Dermis blood vessel endothelial cell (primary cell): ENCODE data around the gene ATF6B. TPM values are rescaled to one million over a fixed set of nuclear protein-coding genes. Genes with fewer than 3 reads are reported as not detected.
"Not testable (repeated sequence)": the region's sequence is repeated elsewhere in the genome, so short reads cannot be mapped to it uniquely, and the experiment has no call there.

ENCODE experiments used
- DNase-seq: peaks from one replicate; pipeline ENCODE4 v3.0.0; 2010
- total RNA-seq: library from RNA; depleted of rRNA; stranded (reverse); fragments of >200 nt; gene quantifications from 2 replicates; pipeline ENCODE4 v1.2.3, GENCODE V29; 2014

ATF6B gene
- total RNA-seq, 1 donor from 2014 or later, result 13.4 TPM

DNA sequence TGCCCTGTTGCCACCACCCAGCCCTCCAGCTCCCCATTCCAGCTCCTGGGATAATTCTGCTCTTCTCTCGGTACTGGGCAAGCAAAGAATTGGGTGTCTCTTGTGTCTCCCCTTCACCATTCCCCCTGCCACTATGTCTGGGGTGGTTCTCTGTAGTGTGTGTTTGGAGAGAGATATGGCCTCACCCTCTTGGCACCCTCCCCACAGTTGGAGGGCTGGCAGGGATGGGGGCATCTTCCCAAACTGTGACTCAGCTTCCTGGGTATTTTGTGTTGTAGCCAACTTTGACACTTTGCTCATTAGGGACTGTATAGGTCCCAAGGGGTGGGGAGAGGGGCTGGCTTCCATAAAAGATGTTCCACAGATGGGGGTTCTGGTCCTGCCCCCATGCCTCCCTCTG lies 20.6 kb downstream of the ATF6B start:
- no peak for DNase-seq

DNA sequence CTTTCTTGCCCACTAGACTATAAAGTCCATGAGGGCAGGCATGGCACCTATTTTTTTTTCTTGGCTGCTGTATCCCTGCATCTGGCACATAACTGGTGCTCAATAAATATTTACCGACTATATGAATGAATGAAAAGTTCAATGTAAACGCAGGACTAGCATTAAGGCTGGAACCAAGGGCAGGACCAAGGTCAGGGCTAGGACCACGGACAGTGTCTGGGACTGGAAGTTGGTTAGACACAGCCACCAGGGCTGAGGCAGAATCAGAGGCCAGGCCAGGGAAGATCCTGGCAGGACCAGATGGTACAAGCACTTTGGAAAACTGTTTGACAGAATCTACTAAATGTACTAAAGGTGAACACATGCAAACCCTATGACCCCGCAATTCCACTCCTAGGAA lies 22.6 kb downstream of the ATF6B start:
- DNase-seq, result peak; percentile 45

DNA sequence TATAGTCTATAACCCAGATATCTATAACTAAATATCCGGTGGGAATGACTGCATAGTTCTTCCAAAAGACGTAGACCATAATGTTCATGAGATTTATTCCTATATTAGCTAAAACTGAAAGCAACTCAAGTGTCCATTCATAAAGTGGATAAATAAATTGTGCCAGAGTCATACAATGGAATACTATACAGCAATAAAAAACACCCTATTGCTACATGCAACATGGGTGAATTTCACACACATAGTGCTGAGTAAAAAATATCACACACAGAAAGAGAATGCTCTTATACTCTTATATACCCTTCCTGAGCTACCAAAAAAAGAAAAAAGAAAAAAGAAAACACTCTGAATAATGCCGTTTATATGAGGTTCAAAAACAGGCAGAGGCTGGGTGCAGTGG lies 25.8 kb downstream of the ATF6B start:
- DNase-seq, result no peak

DNA sequence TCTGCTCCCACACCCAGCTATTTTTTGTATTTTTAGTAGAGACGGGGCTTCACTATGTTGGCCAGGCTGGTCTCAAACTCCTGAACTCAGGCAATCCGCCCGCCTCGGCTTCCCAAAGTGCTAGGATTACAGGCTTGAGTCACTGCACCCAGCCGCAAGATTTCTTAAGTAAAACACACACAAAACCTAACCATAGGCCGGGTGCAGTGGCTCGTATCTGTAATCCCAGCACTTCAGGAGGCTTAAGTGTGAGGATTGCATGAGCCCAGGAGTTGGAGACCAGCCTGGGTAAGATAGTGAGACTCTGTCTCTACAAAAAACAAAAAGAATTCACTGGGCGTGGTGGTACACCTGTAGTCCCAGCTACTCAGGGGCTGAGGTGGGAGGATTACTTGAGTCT lies 27.8 kb downstream of the ATF6B start:
- DNase-seq, result not testable (repeated sequence)

DNA sequence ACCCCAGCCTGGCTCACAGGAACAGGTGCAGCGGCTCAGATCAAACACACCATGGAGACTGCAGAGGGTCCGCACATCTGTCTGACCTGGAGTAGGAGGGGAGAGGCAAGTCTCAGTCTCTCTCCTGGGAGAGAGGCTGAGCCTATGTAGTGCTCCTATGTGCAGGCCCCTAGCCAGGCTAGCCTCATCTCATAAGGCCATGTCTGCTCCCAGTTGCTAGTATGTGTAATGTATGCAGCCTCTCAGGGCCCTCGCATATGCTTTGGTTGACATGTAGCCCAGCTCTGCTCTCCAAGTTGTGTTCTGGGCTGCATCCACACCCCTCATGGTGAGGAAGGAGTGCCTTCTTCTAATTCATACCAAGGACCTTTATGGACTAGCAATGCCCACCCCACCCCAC lies 30.7 kb downstream of the ATF6B start:
- no peak for DNase-seq

DNA sequence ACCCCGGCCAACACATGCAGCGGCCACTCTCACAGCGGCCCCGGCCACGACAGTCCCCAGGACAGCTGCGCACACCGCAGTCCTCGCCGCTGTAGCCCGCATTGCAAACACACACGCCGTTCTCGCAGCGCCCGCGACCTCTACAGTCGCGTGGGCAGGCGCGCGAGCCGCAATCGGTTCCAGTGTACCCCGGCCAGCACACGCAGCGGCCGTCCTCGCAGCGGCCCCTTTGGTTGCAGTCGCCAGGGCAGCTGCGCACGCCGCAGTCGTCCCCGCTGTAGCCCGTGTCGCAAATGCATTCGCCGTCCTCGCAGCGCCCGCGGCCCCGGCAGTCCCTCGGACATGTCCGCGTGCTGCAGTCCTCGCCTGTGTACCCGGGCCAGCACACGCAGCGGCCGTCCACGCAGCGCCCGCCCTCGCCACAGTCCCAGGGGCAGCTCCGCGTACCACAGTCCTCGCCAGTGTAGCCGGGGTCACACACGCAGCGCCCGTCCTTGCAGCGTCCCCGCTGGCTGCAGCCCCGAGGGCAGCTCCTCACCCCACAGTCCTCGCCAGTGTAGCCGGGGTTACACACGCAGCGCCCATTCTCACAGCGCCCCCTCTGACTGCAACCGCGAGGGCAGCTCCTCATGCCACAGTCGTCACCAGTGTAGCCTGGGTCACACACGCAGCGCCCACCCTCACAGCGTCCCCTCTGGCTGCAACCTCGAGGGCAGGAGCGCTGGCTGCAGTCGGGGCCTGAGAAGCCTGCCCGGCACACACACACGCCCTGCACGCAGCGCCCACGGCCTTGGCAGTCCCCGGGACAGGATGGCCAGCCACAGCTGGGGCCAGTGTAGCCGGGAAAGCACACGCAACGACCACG lies 31.4 kb downstream of the ATF6B start:
- no peak for DNase-seq

DNA sequence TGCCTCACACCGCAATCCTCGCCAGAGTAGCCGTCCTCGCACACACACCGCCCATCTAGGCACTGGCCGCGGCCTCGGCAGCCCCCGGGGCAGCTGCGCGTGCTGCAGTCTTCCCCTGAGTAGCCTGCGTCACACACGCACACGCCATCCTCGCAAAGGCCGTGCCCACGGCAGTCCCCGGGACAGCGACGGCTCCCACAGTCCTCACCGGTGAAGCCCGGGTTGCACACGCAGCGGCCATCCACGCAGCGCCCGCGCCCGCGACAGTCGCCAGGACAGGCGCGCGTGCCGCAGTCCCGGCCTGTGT lies 32.0 kb downstream of the ATF6B start:
- DNase-seq, result no peak

DNA sequence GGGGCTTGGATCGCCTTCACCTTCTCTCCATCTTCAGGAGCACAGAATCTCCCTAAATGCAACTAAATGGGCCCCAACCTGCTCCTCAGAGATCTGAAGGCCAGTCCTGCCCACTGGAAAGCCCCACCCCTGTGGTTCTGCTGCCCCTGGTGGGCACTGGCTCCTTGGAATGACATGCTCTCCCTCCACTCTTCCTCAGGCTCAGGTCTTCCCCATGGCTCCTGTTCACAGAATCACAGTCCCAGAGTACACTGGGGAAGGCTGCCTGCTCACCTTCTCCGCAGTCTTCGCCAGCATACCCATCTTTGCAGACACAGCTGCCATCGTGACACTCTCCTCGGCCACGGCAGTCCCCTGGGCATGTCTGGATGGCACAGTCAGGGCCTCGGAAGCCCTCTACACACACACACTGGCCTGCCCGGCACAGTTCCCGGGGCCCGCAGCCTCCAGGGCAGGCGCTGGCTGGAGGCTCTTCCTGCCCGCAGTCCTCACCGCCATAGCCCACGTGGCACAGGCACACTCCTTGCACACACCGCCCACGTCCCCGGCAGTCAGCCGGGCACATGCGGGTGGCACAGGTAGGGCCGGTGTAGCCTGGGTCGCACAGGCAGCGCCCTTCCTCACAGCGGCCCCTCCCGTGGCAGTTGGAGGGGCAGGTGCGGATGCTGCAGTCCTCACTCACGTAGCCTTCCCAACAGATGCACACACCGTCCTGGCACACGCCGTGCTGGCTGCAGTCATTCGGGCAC lies 32.5 kb downstream of the ATF6B start:
- no peak for DNase-seq

DNA sequence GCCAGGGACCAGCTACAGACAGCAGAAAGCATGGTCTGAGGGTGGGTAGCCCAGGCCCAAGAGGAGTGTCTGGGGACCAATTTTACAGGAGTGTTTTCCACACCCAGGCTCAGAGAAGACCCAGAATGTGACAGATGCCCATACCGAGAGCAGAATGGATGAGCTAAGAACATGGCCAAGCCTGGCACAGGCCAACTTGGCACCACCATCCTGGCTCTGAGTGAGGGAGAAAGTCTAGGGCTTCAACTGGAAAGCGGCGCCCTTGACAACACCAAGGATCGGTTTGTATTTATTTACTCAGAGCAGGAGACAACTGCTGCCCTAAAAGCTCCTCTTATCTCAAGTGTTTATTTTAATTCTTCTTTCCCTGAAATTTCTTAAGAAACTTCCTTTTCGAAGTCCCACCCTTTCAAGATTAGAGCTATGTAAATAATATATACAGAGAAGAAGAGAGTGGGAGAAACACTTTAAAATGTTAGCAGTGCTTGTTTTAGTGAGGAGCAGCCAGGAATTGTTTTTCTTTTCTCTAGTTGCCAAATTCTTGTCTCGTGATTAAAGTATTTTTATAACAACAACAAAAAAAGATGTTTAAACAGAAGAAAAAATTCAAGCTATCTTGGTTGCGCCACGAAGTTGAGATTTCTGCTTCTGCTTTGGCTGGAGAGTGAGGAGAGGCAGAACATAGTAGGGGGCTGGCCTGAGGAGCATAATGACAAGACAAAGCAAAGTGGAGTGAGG lies 35.1 kb downstream of the ATF6B start:
- no peak for DNase-seq

DNA sequence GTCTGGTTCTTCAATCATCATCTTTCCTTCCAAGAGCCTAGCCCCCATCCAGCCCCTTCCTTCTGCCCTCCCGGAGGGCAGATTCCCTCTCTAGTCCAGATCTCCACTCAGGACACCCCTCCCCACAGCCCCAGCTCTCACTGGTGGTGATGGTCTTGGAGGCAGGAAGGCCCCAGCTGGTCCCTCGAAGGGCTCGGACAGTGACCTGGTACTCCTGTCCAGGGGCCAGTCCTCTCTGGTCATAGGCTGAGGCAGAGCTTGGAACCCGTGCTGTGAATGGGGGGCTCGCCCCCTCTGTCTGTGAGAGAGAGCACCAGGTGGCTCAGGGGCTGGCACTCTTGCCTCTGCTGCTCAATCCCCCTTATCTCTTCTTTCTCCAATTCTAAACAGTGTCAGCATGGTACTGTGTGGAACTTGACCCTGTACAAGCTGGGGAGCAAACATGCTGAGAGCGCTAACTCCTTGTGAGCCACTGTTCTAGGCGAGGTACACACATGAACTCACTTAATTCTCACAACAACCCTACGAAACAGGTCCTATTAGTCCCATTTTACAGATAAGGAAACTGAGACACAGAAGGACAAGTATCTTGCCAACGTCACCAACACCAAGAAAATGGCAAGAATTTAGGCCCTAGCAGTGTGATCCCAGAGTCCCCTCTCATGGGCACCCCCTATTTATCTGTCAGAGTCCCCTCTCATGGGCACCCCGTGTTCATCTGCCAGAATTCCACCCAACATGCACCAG lies 38.8 kb downstream of the ATF6B start:
- DNase-seq, result no peak

DNA sequence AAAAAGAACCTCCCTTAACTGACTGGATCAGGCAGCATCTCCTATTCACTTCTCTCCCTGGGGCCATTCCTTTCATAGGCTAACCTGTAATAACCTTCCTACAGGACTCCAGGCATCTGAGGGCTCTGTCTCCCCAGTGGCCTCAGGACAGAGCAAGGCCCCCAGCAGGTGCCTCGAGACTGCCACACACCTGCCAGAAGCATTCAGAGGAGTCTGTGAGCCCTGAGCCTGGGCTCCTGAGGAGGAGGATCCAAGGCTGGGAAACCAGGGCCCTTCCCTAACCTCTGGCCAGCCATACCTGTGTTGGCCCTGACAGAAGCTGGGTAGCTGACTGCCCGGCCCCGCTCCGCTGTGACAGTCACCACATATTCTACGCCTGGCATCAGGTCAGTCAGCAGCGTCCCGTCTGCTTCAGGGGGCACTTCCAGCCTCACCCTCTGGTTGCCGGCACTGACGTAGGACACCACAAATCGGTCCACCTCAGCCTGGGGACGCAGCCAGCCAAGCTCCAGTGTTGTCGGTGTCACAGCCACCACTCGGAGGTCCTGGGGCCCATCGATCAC lies 39.5 kb downstream of the ATF6B start:
- DNase-seq, result no peak

DNA sequence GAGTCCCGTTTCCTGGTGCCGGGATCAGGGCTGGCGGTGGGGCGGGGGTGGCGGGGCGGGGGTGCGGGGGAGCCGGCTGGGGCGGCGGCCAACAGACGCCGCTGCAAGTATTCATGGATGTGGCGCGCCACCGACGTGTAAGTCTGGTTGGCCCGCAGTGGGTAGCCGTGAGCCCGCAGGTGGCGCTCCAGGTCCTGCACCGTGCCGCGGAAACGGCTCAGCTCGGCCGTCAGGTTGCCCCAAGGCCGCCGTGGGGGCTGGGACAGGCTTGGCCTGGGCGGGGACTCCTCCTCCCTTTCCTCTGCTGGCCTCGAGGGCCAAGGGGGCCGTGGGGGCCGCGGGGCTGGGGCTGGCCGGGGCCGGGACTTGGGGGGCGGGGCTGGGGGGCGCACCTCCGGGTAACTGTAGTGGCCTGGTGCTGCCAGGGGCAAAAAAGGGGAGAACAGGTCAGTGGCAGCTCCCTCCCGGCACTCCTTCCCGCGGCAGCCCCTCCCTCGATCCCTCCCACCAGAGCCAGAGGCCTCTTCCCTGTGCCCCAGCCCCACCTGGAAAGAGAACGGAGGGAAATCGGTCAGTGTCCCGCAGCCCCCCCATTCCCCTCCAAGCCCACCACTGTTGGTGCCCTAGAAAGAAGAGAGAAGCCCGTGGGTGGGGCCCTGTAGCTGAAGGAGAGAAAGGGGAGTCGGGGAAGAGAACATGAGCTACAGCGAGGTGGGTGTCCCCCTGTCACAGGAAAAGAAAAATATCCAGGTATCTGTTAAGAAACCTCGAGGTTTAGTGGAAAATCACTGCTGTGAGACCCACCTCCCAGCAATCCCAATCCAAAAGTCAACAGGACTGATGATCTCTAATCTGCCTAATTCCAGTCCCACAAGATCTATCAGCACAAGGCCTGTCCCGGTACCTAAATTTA lies 40.2 kb downstream of the ATF6B start:
- peak; percentile 88 for DNase-seq

DNA sequence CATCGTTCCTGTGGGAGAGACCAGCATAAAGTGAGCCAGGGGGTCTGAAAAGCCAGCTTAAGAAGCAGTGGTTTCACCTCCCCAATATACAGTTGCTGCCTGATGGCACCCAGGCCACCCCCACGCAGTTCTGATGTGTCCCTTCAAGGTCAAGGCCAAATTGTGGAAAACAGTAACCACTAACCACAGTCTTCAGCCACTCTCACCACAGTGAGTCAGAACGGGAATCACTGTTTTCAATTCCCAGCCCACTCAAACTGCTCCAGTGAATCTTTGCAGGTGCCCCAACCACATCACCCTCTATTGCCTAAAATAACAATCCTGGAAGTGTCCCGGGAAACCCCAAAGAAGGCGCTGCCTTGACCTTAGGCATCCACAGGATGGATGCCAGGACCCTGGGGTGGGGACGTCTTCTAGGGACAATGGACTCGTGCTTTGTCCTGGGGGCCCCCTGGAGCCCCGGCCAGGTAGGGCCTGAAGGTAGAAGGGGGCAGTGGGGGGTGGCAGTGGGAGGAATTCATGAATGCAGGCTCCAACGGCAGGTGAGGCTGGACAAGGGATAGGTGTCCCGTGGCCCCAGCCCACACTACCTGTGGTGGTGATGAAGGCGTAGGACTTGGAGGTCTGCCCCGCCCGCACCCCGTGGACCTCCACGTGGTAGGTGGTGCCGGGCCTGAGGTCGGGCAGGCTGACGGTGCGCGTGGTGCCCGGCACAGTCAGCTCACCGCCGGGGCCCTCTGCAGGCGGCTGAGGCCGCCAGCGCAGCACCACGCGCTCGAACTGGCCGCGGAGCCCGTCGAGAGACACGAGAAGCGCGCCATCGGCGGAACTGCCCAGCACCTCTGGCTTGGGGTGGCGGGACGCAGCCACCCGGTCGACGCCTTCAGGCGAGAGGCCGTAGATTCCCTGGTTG lies 41.1 kb downstream of the ATF6B start:
- peak; percentile 21 for DNase-seq

DNA sequence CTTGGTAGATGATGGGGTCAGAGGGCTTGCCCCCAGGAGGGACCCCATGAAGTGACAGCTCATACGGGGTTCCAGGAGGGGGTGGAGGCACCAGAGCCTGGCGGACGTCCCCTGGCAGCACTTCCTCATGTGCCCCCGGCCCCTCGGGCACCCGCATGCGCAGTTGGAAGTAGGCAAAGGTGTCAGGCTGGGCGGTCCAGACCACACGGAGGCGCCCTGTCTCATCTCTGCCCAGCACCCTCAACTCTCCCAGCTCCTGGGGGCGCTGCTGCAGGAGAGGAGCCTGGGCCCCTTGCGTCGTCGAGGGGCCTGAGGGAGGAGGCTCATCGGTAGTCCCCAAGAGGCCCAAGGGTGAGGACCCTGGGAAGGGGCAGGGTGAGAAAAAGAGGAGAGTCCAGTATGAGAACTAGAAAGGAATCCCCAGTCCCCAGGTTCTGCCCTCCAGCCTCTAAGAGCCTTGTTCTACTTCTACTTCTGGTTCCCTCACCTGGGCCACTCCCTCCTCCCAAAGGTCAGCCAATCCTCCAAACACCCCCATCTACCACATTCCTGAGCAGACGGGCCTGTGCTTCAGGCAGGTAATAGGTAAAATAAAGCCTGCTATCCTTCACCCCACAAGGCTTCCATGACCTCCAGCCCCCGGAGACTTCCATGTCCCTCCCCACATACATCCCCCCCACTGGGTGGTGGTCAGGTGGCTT lies 42.1 kb downstream of the ATF6B start:
- DNase-seq, result no peak

DNA sequence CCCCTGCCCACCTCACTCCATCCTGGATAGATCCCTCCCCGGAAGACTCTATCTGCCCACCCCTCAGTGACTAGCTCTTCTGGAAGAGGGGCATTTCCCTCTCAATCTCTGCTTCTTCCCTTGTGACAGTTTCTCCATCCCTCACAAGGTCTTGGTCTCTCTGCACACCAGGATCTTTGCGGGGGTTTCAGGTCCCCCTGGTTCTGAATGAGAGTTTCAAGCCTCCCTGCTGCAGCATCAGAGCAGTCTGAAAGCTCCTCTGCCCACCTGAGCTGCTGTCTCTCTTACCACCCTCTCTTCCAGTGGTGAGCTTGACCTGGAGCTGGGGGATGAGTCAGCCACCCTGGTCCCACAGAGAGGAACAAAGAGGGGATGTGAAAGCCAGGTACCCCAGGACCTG lies 43.3 kb downstream of the ATF6B start:
- DNase-seq, result no peak

DNA sequence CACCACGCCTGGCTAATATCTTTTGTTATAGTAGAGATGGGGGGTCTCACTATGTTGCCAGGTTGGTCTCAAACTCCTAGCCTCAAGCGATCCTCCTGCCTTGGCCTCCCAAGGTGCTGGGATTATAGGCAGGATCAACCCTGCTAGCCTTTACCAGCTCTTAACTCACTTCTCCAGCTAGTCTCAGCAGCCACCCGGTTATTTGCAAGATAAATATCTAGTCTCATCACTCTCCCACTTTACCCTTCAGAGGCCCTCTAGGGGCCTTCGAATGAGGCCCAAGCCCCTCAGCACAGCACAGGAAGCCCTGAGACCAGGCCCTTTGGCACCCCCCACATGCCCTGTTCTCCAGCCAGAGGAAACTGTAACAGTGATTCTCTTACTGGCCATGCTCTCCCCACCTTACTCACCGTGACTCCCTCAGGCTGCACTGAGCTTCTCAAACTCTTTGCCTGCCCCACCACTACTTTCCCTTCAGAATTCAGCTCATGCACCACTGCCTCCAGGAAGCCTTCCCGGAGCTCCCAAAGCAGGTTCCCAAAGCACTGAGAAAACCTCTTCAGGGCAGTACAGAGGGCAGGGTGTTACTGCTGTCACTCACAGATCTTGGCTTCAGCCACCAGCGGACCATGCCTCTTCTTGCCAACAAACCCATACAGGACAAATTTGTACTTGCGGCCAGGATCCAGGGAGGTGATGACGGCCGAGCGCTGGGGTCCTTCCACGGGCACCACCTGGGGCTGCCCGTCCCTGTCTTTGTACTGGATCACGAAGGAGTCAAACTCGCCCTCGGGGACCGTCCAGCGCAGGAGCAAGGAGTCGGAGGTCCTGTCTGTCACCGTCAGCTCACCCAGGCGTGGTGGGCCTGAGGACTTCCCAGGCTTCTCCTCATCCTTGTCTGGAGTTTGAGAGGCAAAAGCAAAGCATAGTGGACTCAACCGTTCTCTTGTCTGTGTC lies 44.0 kb downstream of the ATF6B start:
- DNase-seq, result no peak

DNA sequence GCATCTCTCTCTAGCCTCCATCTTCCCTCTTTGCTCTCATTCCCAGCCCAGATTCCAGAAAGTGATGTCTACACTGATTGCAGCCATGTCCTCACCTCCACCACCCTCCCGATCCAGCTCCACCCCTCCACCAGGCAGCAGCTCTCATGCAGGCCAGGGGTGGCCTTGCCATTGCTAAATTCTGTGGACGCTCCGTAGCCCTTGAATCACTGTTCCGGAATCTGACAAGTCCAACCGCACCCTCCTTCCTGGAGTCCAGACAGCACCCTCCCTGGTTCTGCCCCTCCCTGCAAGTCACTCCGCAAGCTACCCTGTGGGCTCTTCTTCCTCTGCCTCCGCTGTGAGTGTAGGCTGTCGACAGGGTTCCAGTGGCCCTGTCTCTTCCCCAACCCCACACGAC lies 45.1 kb downstream of the ATF6B start:
- DNase-seq, result no peak

DNA sequence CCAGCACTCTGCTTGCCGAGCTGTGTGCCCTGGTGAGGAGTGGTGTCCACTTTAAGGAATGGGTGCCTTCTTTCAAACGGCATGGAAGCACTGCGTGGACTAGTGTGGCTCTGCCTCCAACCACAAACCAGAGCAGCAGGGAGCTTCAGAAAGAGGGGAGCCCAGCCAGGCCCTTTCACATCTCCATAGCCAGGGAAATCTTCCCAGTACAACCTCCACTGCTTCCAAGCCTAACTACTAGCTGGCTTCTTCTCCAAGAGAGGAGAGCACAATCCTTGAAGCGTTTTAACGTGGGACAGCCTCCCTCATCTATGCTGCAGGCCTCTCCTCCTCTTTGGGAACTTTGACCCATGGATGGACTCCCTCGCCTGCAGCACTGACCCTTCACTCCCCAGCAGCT lies 45.6 kb downstream of the ATF6B start:
- DNase-seq, result no peak
